ENCODE data around the gene CARD10.

The CARD10 gene

DNA sequence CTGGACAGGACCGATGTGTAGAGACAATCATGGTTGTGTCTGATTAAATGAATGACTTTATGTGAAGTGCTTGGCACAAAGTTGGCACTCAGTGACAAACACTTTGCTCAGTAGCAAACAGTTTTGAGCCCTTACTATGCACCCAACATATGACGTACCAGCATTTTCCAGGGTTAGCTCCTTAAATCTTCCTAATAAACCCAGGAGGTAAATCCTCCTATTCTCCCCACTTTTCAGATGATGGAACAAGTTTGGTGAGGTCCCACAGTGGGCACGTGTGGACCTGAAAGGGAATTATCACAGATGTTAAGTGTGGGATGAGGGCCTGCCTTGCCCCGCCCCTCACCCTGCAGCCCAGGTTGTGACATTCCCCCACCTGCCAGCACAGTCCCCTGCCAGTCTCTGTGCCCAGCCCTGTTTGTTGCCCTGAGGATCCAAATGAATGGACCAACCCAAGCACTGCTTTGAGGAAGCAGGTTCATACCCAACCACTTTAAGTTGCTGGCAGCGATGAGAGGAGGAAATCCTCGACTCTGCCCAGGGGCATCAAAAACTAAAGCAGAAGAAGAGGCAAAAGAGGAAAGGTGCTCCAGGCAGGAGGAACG is 6.6 kb upstream of the CARD10 start:
- DNase-seq (ENCODE audit: low read depth): no peak

- DNase-seq (ENCODE audit: low read depth): peak; percentile 94
Measured at GRCh38 chr22:37525073-37525745, 6.0 kb upstream of the CARD10 start.

GRCh38 chr22:37522482-37522881 is 3.3 kb upstream of the CARD10 start:
- no peak for DNase-seq (ENCODE audit: low read depth)

GRCh38 chr22:37521236-37521739 is 2.1 kb upstream of the CARD10 start:
- no peak for DNase-seq (ENCODE audit: low read depth)

DNA sequence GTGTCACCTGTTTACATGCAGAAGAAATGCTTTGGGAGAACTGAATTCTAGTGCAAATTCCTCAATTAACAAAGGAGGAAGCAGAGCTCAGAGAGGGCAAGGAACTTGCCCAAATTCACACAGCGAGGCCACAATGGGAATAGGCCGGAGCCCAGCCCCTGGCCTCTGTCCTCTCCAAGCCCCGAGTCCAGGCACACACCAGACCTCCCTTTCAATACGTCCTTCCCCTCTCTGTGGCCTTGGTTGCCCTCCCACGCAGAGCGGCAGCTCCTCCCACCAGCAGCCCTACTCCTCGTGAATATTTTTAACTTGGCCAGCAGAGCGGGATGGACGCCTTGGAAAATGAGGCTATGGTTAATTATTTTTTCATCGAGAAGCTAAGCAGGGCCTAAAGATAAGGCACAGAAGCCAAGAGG is 1.6 kb upstream of the CARD10 start:
- no peak for DNase-seq (ENCODE audit: low read depth)

- DNase-seq (ENCODE audit: low read depth): no peak
Measured at GRCh38 chr22:37518509-37519267, 527 bp downstream of the CARD10 start.

DNA sequence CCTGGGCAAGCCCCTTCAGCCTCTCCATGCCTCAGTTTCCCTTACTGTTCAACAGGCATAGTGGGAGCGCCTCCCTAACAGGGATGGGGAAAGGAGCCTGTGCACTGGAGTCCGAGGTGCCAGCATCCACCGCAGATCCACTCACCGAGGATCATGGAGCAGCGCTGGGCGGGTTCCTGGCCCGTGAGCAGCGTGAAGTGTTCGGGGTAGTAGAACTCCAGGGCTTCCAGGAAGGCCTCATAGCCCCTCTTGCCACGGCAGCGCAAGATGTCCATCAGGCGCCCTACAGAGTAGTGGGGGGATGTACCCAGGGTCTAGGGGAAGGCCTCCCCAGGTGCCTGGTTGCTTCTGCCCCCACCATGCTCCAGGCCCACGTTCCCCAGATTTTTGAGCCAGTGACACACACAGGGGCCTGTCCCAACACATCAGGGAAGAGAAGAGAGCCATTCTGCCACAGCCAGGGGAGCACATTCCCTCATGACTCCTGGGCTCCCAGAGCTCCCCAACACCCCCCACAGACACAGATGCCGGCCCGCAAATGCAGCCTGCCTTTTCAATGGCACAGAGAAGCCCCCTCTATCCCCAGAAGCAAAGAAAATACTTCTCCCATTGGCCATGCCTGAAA is 1.3 kb downstream of the CARD10 start:
- DNase-seq (ENCODE audit: low read depth): no peak

- no peak for DNase-seq (ENCODE audit: low read depth)
Measured at GRCh38 chr22:37516456-37516855, 2.8 kb downstream of the CARD10 start.

GRCh38 chr22:37515901-37516300 is 3.3 kb downstream of the CARD10 start:
- no peak for DNase-seq (ENCODE audit: low read depth)

DNA sequence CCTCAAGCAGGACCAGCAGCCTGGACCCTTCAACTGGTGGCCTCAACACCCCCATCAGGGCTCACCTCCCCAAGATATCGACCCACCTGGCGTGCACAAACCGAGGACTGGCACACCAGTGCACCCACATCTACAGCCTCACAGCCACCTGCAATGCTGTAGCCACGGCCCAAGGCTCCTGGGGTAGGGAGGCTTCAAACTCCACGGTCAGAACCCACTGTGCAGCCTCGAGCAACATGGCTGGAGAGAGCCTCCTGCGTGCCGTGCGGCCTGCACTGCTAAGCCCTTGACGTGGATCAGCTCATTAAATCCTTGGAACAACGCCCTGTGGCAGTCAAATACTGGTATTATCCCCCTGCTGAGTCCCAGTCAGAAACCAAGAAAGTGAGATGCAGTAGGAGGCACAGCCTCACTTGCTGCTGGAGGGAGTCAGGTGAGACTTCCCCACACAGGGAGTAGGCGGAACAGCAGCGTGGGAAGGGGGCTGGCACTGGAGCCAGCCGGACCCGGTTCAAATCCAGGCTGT is 4.6 kb downstream of the CARD10 start:
- no peak for DNase-seq (ENCODE audit: low read depth)

DNA sequence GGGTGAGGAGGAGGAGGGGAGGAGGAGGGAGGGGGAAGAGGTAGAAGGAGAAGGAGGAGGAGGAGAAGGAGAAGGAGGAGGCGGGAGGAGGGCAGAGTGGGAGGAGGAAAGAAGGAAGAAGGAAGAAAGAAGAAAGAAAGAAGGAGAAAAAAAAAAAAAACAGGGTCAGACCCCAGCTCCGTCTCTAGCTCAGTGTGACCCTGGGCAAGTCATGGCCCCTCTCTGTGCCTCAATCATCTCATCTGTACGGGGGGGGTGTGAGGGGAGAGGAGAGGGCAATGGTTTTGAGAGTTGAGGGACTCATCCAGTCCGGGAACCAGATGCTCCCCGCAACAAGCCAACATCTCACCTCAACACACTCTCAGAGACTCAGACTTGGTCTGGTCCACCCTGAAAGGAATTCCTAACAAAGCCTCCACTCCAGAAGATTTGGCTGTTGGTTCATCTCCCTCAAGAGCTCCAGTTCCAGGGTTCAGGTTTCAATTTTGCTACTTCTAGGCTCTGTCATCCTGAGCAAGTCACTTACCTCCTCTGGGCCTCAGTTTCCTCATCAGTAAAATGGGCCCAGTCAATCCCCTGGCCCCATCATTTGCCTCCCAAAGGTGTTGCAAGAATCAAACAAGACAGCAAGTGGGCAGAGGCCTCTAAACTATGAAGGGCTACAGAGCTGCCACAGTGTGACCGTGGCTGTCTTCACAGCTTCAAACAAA is 7.7 kb downstream of the CARD10 start:
- DNase-seq (ENCODE audit: low read depth): no peak

DNA sequence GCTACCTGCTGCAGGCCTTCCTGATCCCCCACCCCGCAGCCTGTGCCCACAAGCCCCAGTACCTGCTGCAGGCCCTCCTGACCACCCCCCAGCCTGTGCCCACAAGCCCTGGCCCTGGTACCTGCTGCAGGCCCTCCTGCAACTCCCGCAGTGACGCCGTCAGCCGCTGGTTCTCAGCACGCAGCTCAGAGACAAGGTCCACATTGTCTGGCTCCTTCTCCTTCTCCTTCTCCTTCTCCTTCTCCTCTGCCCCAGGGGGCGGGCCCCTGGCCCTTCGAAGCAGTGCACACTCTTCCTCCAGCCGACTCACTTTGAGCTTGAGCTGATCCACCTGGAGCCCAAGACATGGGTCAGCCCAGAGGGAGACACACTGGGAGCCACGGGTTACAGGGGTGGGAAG is 9.1 kb downstream of the CARD10 start:
- DNase-seq (ENCODE audit: low read depth): no peak

- no peak for DNase-seq (ENCODE audit: low read depth)
Measured at GRCh38 chr22:37509059-37509860, 10.0 kb downstream of the CARD10 start.

DNA sequence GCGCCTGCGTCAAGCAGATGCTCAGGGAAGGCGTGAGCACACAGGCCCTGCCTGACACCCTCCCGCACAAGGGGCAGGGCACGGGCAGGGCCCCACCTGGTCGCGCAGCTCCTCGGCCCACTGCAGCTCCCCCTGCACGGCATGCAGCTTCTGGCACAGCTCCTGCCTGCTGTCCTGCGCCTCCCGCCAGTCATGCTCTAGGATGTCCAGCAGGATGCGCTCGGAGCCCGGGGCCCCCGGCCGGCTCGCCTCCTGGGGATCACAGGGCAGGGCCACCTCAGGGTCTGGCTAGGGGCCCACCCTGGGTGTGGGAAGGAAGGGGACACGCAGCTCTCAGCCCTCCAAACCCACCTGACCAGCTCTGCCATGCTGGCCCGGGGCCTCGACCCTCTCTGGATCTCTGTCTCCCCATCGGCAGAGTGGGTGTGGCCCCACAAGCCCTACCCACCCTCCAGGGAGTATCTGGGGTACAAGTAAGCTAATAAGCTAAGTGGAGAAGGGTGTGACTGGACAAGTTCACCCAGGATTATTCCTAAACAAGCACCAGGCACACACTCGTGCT is 10.7 kb downstream of the CARD10 start:
- no peak for DNase-seq (ENCODE audit: low read depth)

GRCh38 chr22:37507731-37508130 is 11.5 kb downstream of the CARD10 start:
- no peak for DNase-seq (ENCODE audit: low read depth)

DNA sequence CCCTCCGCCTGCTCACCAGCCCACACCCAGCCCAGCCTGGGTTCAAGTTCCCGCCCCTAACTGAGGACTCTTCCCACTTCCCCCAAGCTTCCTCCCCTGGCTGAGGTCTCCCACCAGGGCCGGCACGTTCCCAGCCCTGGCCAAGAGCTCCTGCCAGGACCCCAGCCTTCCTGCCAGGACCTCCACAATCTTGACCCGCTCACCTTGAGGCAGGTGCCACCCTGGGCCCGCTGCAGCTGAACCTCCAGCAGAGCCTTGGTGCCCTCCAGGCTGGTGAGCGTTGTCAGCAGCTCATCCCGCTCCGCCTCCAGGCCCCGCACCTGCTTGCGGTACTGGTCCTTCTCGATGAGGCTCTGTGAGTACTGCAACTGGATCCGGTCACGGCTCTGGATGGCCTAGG is 13.2 kb downstream of the CARD10 start:
- DNase-seq (ENCODE audit: low read depth): no peak

DNA sequence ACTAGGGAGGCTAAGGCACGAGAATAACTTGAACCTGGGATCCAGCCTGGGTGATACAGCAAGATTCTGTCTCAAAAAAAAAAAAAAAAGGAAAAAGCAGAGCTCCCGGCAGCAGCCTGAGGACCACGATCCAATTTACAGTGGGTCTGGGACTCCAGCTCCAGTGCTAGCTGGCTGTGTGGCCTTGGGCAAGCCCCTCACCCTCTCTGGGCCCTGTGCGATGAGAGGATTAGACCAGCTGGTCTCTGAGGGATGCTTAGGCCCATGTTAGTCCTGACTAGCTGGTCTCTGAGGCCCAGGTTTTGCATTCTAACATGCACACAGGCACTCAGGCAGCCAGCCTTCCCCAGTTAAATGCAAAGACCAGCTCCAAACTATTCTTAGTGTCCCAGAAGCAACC is 13.7 kb downstream of the CARD10 start:
- DNase-seq (ENCODE audit: low read depth): no peak

DNA sequence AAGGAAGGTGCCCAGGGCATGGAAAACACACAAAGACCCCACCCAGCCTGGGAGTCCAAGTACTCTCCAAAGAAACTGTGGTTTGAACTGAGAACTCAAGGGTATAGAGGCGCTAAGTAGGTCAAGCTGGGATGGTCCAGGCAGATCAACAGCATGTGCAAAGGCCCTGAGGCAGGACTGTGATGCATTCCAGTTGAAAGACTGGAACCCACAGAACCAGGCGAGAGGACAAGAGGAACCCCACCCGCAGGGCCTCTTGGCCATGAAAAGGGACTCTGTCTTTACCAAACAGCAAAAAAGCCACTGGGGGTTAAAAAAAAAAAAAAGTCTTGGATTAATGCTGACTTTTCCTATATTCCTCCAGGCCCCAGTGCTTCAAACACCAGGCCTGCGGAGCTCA is 14.3 kb downstream of the CARD10 start:
- no peak for DNase-seq (ENCODE audit: low read depth)

DNA sequence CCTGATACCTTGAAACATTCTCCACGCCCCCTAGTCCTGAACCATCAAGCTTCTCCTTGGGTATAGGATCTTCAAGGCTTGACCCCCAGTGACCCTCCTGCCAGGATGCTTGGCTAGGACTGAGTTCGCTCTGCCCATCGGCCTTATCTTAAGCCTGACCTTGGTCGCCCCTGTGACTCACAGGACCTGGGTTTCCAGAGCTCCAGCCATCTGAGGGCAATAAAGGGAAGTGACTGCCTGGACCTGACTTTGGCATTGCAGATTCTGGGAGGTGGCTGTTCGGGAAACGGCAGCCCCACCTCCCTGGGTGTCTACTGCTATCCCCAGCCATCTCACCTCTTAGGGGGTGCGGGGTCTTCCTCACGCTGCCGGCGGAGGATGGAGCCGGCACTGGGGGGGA is 15.4 kb downstream of the CARD10 start:
- DNase-seq (ENCODE audit: low read depth): no peak

DNA sequence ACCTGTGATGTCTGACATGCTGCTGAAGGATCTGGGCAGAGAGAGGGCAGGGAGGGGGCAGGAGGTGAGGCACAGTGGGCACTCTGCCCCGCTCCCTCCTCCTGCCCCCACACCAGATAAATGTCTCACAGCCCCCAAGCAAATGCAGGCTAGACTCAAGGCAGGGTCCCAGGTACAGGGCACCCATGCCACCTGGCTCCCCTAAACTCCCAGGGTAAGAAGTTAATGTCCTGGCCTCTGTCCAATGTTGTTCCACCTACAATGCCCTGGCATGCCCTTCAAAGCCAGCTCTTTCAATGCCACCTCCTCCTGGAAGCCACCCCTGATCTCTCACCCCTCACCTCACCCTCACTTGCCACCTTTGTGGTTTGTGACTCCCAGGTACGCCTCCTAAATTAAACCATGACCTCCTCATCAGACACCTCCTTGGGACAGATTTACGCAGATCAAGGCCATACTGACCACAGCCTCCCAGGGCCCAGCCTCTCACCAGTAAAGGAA is 16.0 kb downstream of the CARD10 start:
- no peak for DNase-seq (ENCODE audit: low read depth)

Data from EH (cell line).